ENCODE results near the gene BRD9.
"Not testable (repeated sequence)": the region's sequence is repeated elsewhere in the genome, so short reads cannot be mapped to it uniquely, and the experiment has no call there.

BRD9 gene

DNA sequence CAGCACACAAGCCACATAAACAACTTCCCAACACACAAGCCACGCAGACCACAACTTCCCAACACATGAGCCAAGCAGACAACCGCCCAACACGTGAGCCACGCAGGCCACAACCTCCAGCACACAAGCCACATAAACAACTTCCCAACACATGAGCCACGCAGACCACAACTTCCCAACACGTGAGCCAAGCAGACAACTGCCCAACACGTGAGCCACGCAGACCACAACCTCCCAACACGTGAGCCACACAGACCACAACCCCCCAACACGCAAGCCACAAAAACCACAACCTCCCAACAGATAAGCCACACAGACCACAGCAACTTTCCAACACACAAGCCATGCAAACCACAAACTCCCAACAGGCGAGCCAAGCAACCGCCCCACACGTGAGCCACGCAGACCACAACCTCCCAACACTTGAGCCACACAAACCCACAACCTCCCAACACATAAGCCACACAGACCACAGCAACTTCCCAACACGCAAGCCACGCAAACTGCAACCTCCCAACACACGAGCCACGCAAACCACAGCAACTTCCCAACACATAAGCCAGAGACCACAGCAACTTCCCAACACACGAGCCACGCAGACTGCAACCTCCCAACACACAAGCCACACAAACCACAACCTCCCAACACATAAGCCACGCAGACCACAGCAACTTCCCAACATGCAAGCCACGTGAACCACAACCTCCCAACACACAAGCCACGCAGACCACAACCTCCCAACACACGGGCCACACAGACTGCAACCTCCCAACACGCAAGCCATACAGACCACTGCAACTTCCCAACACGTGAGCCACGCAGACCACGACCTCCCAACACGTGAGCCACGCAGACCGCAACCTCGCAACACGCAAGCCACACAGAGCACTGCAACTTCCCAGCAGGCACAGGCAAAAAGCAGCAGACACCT, 10.1 kb downstream of the BRD9 start:
- TF ChIP-seq, protein P1, sequence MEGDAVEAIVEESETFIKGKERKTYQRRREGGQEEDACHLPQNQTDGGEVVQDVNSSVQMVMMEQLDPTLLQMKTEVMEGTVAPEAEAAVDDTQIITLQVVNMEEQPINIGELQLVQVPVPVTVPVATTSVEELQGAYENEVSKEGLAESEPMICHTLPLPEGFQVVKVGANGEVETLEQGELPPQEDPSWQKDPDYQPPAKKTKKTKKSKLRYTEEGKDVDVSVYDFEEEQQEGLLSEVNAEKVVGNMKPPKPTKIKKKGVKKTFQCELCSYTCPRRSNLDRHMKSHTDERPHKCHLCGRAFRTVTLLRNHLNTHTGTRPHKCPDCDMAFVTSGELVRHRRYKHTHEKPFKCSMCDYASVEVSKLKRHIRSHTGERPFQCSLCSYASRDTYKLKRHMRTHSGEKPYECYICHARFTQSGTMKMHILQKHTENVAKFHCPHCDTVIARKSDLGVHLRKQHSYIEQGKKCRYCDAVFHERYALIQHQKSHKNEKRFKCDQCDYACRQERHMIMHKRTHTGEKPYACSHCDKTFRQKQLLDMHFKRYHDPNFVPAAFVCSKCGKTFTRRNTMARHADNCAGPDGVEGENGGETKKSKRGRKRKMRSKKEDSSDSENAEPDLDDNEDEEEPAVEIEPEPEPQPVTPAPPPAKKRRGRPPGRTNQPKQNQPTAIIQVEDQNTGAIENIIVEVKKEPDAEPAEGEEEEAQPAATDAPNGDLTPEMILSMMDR (conservative IDR thresholded peaks at IDR 0.05; ENCODE audit: low read depth, low read length): no peak
- no peak overlapping the region for H3K4me3 ChIP-seq (ENCODE audit: low read length)
- no peak for DNase-seq (ENCODE audit: low read depth)

DNA sequence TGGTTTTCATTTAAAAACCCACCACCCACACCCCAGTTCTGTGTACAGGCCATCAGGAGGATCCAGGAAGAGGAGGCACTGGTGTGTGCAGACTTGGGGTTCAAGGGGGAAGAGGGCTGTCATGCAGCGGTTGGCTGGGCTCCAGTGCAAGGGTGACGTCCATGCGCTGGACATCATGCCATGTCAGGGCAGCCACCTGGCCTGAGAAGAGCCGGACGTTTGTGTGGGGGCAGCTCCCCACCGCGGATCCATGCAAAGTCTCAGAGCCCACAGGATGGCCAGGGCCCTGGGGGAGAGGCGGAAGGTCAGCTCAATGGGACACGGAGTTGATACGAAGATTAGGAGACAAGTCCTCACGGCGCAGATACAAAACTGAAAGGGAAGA, 11.1 kb downstream of the BRD9 start:
- DNase-seq (ENCODE audit: low read depth): no peak
- TF ChIP-seq, protein P1 (conservative IDR thresholded peaks at IDR 0.05; ENCODE audit: low read depth, low read length): no peak
- H3K4me3 ChIP-seq (ENCODE audit: low read length): no peak overlapping the region

DNA sequence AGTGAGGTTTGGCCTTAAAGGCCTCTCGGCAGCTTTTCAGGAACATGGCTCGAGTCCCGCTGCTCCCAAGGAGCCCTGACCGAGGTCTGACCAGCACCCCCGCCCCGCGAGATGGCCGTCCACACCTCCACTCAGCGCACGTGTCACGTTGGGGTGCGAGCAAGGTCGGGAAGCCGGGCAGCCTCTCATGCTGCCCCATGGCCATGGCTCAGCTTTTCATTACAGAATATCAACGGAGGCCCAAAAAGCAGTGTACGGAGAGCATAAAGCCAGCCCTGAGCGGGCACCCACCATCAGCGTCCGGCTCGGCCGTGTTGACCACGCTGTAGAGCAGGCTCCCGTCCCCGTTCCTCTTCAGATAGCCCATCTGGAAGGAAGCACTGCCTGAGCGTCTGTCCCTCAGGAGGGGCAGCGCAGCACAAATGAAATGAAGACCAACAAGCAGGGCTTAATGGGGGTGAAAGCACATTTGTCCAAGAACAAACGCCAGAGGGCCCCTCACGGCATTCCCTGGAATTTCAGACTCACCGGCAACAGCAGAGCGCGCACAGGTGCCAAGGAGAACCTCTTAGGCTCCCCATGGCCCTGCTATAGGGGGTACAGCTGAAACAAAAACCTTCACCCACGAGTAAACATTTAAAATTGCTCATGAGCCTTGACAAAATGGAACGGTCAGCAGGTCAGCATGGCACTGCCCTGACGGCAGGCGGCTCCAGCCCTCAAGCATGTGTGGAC, 11.6 kb downstream of the BRD9 start:
- no peak for DNase-seq (ENCODE audit: low read depth)
- TF ChIP-seq, protein P1 (conservative IDR thresholded peaks at IDR 0.05; ENCODE audit: low read depth, low read length): no peak
- no peak overlapping the region for H3K4me3 ChIP-seq (ENCODE audit: low read length)

DNA sequence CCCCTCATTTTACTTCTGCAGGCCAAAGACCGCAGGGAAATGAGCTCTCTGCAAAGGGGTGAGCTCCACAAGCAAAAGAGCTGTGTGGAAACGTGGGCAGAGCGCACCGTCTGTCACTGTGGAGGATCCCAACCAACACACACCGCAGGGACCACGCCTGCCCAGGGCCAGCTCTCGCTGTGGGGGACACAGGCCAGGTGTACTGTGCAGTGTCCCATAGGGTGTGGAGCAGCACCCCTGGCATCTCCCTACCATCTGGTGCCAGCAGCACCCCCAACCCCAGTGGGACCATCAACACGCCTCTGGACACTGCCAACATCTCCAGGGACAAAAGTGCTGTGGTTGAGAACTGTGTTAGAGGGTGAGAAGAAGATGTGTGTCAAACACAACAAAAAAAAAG, 13.9 kb downstream of the BRD9 start:
- not testable (repeated sequence) for DNase-seq (ENCODE audit: low read depth); H3K4me3 ChIP-seq (ENCODE audit: low read length)

DNA sequence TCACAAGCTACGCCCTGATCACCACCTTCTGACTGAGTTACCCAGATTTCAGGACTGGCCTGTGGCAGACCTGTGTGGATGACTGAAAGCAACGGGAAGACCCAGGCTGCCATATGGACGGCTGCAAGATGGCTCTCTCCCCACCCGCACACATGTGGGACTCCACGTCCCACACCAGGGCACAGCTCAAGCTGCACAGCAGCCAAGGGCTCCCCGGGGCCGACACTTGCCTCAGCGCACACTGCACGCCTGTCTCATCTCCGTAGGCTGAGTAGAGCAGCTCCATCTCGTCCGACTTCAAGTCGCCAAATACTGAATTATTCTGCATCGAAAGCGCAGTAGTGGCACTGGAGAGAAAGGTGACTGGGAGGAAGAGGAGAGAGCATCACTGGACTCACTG, 14.5 kb downstream of the BRD9 start:
- TF ChIP-seq, protein P1 (conservative IDR thresholded peaks at IDR 0.05; ENCODE audit: low read depth, low read length): no peak
- no peak overlapping the region for H3K4me3 ChIP-seq (ENCODE audit: low read length)
- DNase-seq (ENCODE audit: low read depth): no peak

DNA sequence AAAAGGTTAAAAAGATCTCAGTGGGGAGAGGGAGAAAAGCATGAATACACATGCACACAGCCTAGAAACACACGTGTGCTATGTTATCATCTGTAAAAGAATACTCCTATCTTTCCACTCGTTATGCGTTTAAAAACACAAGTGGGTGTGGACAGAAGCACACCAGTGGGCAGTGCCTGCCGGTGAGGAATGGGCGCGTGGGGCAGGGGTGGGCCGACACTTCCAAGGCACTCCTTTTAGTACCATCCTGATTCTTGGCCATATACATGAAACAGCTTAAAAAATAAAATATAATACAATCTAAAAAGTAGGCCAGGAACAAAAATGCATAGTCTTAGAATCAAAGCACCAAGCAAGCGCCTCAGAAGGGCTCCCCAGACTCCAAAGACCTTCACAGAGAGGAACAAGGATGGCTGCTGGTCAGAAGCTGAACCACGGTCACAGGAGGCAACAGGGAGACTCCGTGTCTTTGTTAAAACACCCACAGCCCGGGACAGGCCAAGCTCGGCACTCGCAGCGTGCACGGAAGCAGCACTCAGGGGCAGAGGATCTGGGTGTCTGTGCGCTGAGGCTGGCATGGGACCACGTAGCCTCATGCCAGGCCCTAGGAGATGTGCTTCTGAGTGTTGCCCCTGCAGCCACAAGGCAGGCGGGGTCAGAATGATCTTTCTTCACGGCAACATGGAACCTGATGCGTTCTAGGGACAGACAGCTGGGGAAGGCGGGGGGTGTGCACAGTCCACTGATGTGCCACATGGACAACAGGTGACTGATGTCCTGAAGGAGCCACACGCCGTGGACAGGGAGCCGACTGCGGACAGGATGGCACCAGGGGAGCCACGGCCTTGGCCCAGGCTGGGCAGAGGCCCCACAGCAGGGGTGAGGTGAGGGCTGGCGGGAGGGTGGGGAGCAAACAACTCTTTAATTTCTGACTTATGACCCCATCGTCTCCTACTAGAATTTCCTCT, 15.9 kb downstream of the BRD9 start:
- TF ChIP-seq, protein P1 (conservative IDR thresholded peaks at IDR 0.05; ENCODE audit: low read depth, low read length): no peak
- no peak overlapping the region for H3K4me3 ChIP-seq (ENCODE audit: low read length)
- no peak for DNase-seq (ENCODE audit: low read depth)

DNA sequence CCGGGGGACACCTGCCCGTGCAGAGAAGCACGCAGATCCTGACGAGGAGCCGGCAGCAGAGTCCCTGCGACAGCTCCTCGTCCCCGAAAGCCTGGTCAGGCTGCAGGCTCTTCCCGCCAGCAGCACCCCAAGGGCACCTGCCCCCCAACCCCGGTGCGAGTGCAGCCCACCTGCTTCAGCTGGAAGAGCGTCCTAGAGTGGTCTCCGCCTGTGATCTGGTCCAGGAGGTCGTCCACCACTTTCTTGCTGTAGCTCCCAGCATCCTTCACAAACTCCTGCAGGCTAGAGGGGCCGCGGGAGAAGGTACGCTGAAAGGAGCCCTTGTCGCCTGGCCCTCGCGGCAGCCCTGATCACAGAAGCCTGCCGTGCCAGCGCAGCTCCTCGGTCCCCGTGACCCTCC, 16.7 kb downstream of the BRD9 start:
- DNase-seq (ENCODE audit: low read depth): no peak
- no peak overlapping the region for H3K4me3 ChIP-seq (ENCODE audit: low read length)
- TF ChIP-seq, protein P1 (conservative IDR thresholded peaks at IDR 0.05; ENCODE audit: low read depth, low read length): no peak
